Measurements from ENCODE around the gene SRRT.
"Not testable (repeated sequence)": the region's sequence is repeated elsewhere in the genome, so short reads cannot be mapped to it uniquely, and the experiment has no call there.

The SRRT gene

DNA sequence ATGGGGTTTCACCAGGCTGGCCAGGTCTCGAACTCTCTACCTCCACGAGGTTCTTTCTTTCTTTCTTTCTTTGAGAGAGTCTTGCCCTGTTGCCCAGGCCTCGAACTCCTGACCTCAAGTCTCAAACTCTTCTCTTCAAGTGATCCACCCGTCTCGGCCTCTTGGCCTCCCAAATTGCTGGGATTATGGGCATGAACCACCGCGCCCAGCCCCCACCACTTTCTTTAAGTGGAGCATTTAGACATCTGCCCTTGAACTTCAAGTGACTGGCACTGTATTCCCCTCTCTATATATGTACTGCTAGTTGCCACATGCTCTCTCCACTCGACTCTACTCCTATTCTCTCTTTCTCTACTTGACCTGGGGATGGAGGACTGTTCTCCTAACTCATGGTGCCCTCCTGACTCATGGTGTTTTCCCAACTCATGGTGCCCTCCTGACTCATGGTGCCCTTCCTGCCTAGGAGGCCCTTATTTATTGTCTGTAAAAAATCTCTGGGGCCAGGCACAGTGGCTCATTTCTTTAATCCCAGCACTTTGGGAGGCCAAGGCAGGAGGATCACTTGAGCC is 40.1 kb downstream of the SRRT start:
- no peak overlapping the region for H3K4me3 ChIP-seq (ENCODE audit: low read depth, low read length)
- H3K4me1 ChIP-seq (ENCODE audit: control insufficient read depth, insufficient read depth, low read length) = no peaks in the 10 kb centered on the region
- no peak overlapping the region for H3K9ac ChIP-seq (ENCODE audit: low read length)
- H3K36me3 ChIP-seq (ENCODE audit: control insufficient read depth, insufficient read depth, low read length) = no peaks in the 10 kb centered on the region
- H3K27me3 ChIP-seq (ENCODE audit: control insufficient read depth, insufficient read depth, low read length) = no peaks in the 10 kb centered on the region
- H3K27ac ChIP-seq (ENCODE audit: low read depth, low read length) = no peak overlapping the region
- H3K9me3 ChIP-seq (ENCODE audit: control insufficient read depth, insufficient read depth, low read depth, low read length) = no peaks in the 10 kb centered on the region

DNA sequence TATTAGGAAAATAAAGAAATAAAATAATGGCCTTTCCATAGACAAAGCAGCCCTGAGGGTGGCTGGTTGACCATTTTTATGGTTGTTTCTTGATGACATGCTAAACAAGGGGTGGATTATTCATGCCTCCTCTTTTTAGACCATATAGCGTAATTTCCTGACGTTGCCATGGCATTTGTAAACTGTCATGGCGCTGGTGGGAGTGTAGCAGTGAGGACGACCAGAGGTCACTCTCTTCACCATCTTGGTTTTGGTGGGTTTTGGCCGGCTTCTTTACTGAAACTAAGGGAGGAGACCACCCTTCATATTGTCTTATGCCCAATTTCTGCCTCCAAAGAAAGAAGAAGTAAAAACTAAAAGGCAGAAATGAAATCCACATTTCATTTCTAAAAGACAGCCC is 44.4 kb downstream of the SRRT start:
- H3K27me3 ChIP-seq (ENCODE audit: control insufficient read depth, insufficient read depth, low read length); H3K9ac ChIP-seq (ENCODE audit: low read length); H3K27ac ChIP-seq (ENCODE audit: low read depth, low read length); H3K4me3 ChIP-seq (ENCODE audit: low read depth, low read length); H3K9me3 ChIP-seq (ENCODE audit: control insufficient read depth, insufficient read depth, low read depth, low read length); H3K36me3 ChIP-seq (ENCODE audit: control insufficient read depth, insufficient read depth, low read length): not testable (repeated sequence)
- peaks cover 13% of the 10 kb centered on the region; the same call in 1 of the 2 replicates for H3K4me1 ChIP-seq (ENCODE audit: control insufficient read depth, insufficient read depth, low read length)

DNA sequence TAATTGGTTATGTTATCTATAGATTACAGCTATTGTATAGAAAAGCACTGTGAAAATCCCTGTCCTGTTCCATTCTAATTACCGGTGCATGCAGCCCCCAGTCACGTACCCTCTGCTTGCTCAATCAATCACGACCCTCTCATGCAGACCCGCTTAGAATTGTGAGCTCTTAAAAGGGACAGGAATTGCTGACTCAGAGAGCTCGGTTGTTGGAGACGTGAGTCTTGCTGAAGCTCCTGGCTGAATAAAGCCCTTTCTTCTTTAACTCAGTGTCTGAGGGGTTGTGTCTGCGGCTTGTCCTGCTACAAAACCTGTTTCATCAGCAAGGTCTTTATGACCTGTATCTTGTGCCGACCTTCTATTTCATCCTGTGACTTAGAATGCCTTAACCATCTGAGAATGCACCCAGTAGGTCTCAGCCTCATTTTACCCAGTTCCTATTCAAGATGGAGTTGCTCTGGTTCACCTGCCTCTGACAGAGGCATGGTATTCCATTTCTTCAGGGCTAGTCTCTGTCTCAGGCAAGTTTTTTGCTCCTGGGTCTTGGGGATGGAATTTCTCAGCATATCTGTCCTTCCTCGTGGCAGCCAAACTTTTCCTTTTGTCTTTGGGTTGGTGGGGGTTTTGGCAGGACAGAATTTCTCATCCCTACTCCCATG is 45.0 kb downstream of the SRRT start:
- H3K36me3 ChIP-seq (ENCODE audit: control insufficient read depth, insufficient read depth, low read length); H3K27me3 ChIP-seq (ENCODE audit: control insufficient read depth, insufficient read depth, low read length); H3K9me3 ChIP-seq (ENCODE audit: control insufficient read depth, insufficient read depth, low read depth, low read length); H3K27ac ChIP-seq (ENCODE audit: low read depth, low read length); H3K4me3 ChIP-seq (ENCODE audit: low read depth, low read length); H3K9ac ChIP-seq (ENCODE audit: low read length): not testable (repeated sequence)
- peaks cover 13% of the 10 kb centered on the region; the same call in 1 of the 2 replicates for H3K4me1 ChIP-seq (ENCODE audit: control insufficient read depth, insufficient read depth, low read length)

DNA sequence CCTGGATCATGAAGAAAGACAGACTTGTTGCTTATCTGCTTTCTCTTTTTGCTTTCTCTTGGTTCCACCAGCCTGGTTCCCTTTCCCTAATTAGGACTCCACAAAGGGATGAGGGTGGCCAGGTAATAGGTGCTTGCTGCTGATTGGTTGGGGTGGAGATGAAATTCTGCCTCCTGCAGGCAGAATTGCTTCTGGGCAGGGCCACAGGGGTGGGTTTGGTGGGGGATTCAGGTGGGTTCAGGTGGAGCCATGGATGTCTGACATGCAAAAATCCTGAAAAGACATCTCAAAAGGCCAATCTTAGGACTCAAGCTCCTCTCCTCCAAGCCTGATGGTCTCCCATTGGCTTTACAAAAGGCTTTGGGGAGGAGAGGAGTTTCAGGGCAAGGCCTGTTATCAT is 46.1 kb downstream of the SRRT start:
- Histone ChIP-seq H3K27ac (ENCODE audit: low read depth, low read length) (no peak overlapping the region), H3K4me3 (ENCODE audit: low read depth, low read length) (no peak overlapping the region), H3K9ac (ENCODE audit: low read length) (no peak overlapping the region), H3K27me3 (ENCODE audit: control insufficient read depth, insufficient read depth, low read length) (no peaks in the 10 kb centered on the region), H3K9me3 (ENCODE audit: control insufficient read depth, insufficient read depth, low read depth, low read length) (0 out of 2 replicates have a peak, but pooled peaks cover 2% of the 10 kb centered on the region), H3K36me3 (ENCODE audit: control insufficient read depth, insufficient read depth, low read length) (peaks cover 1% of the 10 kb centered on the region; the same call in 1 of the 2 replicates), H3K4me1 (ENCODE audit: control insufficient read depth, insufficient read depth, low read length) (peaks cover 13% of the 10 kb centered on the region; the same call in 1 of the 2 replicates)

DNA sequence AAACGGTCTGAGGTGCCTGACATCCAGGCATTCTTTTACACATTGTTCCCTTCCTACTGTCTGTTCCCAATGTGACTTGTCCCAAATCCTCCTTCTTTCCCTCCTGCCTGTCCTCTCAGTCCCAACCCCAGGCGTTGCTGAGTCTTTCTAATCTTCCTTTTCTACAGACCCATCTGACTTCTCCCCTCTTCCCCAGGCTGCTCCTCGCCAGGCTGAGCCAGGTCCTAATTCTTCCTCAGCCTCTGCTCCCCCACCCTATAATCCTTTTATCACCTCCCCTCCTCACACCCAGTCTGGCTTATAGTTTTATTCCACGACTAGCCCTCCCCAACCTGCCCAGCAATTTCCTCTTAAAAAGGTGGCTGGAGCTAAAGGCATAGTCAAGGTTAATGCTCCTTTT is 48.7 kb downstream of the SRRT start:
- not testable (repeated sequence) for H3K36me3 ChIP-seq (ENCODE audit: control insufficient read depth, insufficient read depth, low read length); H3K27me3 ChIP-seq (ENCODE audit: control insufficient read depth, insufficient read depth, low read length); H3K27ac ChIP-seq (ENCODE audit: low read depth, low read length); H3K9me3 ChIP-seq (ENCODE audit: control insufficient read depth, insufficient read depth, low read depth, low read length)
- H3K4me3 ChIP-seq (ENCODE audit: low read depth, low read length) = peak overlapping the region; percentile 40; the same call in 1 of the 2 replicates
- peaks cover 25% of the 10 kb centered on the region for H3K4me1 ChIP-seq (ENCODE audit: control insufficient read depth, insufficient read depth, low read length)
- peak overlapping the region; percentile 74 for H3K9ac ChIP-seq (ENCODE audit: low read length)

DNA sequence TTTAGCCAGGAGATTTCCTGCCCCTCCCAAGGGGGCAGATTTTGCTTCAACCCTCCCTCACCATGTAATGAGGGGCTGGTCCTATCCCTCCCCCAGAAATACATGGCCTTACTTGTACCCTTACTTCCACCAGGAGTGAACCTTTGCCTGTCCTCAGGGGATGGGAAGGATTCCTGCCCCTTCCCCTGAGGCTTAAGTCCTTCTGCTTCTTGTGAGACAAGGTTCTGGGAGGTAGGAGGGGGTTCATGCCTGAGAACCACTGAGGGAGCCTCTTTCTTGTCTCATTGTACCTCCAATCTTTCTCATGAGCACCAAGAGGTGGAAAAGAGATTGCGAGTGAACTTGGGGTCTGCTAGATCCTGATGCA is 54.9 kb downstream of the SRRT start:
- Histone ChIP-seq H3K9ac (ENCODE audit: low read length) (peak overlapping the region; percentile 83), H3K9me3 (ENCODE audit: control insufficient read depth, insufficient read depth, low read depth, low read length) (peaks cover 20% of the 10 kb centered on the region), H3K4me1 (ENCODE audit: control insufficient read depth, insufficient read depth, low read length) (peaks cover 25% of the 10 kb centered on the region), H3K36me3 (ENCODE audit: control insufficient read depth, insufficient read depth, low read length) (peaks cover 17% of the 10 kb centered on the region; the same call in 1 of the 2 replicates), H3K27ac (ENCODE audit: low read depth, low read length) (peak overlapping the region; percentile 94), H3K4me3 (ENCODE audit: low read depth, low read length) (0 out of 2 replicates have a peak overlapping the region, but pooled peaks have one; percentile 8), H3K27me3 (ENCODE audit: control insufficient read depth, insufficient read depth, low read length) (no peaks in the 10 kb centered on the region)

DNA sequence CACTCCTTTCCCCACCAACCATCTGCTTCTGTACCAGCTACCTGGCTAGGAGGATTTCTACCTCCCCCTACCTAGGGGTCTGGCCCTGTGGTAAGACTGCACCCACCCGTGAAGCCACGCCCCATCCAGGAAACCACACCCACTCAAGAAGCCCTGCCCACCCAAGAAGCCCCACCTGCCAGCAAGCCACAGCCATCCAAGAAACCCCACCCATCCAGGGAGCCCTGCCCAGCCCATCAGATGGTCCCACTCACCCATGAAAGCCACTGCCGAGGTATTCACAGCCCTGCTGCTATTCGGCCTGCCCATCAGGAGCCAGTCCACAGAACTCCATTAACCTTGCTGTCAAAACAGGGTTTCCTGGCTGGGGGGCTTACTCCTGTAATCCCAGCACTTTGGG is 58.8 kb downstream of the SRRT start:
- Histone ChIP-seq H3K27ac (ENCODE audit: low read depth, low read length) (no peak overlapping the region), H3K9me3 (ENCODE audit: control insufficient read depth, insufficient read depth, low read depth, low read length) (peaks cover 31% of the 10 kb centered on the region), H3K4me3 (ENCODE audit: low read depth, low read length) (no peak overlapping the region), H3K9ac (ENCODE audit: low read length) (no peak overlapping the region), H3K27me3 (ENCODE audit: control insufficient read depth, insufficient read depth, low read length) (no peaks in the 10 kb centered on the region), H3K4me1 (ENCODE audit: control insufficient read depth, insufficient read depth, low read length) (peaks cover 13% of the 10 kb centered on the region), H3K36me3 (ENCODE audit: control insufficient read depth, insufficient read depth, low read length) (peaks cover 24% of the 10 kb centered on the region; the same call in 1 of the 2 replicates)

DNA sequence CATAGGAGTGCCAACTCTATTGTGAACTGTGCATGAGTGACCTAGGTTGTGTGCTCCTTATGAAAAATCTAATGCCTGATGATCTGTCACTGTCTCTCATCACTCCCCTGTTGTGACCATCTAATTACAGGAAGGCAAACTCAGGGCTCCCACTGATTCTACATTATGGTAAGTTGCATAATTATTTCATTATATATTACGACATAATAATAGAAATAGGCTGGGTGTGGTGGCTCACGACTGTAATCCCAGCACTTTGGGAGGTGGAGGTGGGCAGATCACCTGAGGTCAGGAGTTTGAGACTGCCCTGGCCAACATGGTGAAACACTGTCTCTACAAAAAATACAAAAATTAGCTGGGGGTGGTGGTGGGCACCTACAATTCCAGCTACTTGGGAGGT is 60.5 kb downstream of the SRRT start:
- not testable (repeated sequence) for H3K4me3 ChIP-seq (ENCODE audit: low read depth, low read length); H3K9ac ChIP-seq (ENCODE audit: low read length); H3K27me3 ChIP-seq (ENCODE audit: control insufficient read depth, insufficient read depth, low read length); H3K27ac ChIP-seq (ENCODE audit: low read depth, low read length); H3K4me1 ChIP-seq (ENCODE audit: control insufficient read depth, insufficient read depth, low read length)
- H3K9me3 ChIP-seq (ENCODE audit: control insufficient read depth, insufficient read depth, low read depth, low read length) = peaks cover 34% of the 10 kb centered on the region
- peaks cover 24% of the 10 kb centered on the region; the same call in 1 of the 2 replicates for H3K36me3 ChIP-seq (ENCODE audit: control insufficient read depth, insufficient read depth, low read length)

DNA sequence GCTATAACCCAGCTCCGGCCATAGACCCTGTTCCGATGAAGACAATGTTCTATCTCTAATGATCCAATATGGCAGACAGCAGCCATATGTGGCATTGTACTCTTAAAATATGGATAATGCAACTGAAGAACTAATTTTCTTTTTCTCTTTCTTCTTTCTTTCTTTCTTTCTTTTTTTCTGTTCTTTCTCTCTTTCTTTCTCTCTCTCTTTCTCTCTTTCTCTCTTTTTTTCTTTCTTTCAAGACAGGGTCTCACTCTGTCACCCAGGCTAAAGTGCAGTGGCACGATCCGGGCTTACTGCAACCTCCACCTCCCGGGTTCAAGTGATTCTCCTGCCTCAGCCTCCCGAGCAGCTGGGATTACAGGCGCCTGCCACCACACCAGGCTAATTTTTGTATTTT is 61.3 kb downstream of the SRRT start:
- not testable (repeated sequence) for H3K4me1 ChIP-seq (ENCODE audit: control insufficient read depth, insufficient read depth, low read length); H3K27me3 ChIP-seq (ENCODE audit: control insufficient read depth, insufficient read depth, low read length); H3K27ac ChIP-seq (ENCODE audit: low read depth, low read length); H3K9ac ChIP-seq (ENCODE audit: low read length); H3K4me3 ChIP-seq (ENCODE audit: low read depth, low read length)
- peaks cover 24% of the 10 kb centered on the region; the same call in 1 of the 2 replicates for H3K36me3 ChIP-seq (ENCODE audit: control insufficient read depth, insufficient read depth, low read length)
- H3K9me3 ChIP-seq (ENCODE audit: control insufficient read depth, insufficient read depth, low read depth, low read length) = peaks cover 32% of the 10 kb centered on the region

Data from HUES6 (cell line).